Astrocyte of the cerebellum (primary cell): Measurements from ENCODE around the gene GALNT14.

ENCODE experiments used
- DNase-seq: peaks from one replicate; pipeline ENCODE4 v3.0.0-alpha.2; 2011; ENCODE audit warnings: low read depth
- H3K4me3 ChIP-seq: 2 replicates; pipeline ENCODE4 v1.5.1; 2011; ENCODE audit warnings: mild to moderate bottlenecking, low read depth, low read length, moderate library complexity
- in situ Hi-C: cut with HindIII; loops from 2 replicates; pipeline ENCODE4 v1.10.0; 2017; ENCODE audit warnings: low sequenced_read_pairs
- TF ChIP-seq, protein P1 (sequence below): IDR thresholded peaks from 2 replicates; pipeline ENCODE4 v1.5.1; 2012; ENCODE audit warnings: low read length, low read depth, moderate library complexity, mild to moderate bottlenecking; ENCODE audit errors: missing control alignments

GALNT14 gene

DNA sequence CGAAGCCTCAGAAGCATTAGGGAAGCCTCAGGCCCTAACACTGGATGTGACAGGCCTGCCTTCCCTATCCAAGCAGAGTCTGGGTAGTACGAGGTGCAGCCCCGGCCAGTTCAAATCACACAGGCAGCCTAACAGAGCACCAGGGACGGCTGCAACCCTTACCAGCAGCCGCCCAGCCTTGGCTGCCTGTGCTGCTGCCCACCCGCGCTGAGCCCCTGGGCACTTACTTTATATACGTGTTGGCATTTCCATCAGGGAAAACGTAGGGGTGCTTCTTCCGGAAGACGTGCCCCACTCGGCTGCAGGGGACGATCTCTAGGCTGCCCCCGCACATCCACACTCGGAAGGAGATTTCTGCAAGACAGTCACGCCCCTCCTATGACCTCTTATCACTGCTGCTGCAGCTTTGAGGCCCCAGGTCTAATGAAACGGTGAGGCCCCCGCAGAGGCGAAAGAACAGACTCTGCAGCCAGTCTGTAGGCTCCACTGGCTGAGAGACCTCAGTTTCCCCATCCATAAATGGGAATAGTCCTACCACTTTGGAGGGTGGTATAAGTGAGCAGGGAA is 206.3 kb downstream of the GALNT14 start:
- H3K4me3 ChIP-seq, result no peak overlapping the region
- TF ChIP-seq, protein P1, sequence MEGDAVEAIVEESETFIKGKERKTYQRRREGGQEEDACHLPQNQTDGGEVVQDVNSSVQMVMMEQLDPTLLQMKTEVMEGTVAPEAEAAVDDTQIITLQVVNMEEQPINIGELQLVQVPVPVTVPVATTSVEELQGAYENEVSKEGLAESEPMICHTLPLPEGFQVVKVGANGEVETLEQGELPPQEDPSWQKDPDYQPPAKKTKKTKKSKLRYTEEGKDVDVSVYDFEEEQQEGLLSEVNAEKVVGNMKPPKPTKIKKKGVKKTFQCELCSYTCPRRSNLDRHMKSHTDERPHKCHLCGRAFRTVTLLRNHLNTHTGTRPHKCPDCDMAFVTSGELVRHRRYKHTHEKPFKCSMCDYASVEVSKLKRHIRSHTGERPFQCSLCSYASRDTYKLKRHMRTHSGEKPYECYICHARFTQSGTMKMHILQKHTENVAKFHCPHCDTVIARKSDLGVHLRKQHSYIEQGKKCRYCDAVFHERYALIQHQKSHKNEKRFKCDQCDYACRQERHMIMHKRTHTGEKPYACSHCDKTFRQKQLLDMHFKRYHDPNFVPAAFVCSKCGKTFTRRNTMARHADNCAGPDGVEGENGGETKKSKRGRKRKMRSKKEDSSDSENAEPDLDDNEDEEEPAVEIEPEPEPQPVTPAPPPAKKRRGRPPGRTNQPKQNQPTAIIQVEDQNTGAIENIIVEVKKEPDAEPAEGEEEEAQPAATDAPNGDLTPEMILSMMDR, result no peak
- in situ Hi-C loops, result no loop called here
- no peak for DNase-seq

DNA sequence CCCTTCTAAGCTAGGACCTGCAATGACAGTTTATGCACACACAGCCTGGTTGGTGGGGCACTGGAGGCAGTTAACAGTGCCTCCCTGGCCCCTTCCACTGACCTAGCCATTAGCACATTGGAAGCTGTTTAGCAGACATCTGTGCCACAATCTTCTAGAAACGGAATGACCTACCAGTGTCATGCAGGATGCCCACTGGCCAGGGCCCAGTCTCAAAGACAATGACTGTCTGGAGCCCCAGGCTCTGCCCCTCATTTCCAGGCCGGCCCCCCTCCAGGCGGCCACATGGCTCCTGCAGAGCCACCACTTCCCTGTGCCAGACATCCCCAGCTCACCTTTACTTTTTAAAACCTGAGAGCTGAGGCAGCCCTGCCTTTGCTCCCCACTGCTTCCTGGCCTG is 207.5 kb downstream of the GALNT14 start:
- in situ Hi-C loops, result no loop called here
- DNase-seq, result no peak
- H3K4me3 ChIP-seq, result no peak overlapping the region
- TF ChIP-seq, protein P1, result no peak

DNA sequence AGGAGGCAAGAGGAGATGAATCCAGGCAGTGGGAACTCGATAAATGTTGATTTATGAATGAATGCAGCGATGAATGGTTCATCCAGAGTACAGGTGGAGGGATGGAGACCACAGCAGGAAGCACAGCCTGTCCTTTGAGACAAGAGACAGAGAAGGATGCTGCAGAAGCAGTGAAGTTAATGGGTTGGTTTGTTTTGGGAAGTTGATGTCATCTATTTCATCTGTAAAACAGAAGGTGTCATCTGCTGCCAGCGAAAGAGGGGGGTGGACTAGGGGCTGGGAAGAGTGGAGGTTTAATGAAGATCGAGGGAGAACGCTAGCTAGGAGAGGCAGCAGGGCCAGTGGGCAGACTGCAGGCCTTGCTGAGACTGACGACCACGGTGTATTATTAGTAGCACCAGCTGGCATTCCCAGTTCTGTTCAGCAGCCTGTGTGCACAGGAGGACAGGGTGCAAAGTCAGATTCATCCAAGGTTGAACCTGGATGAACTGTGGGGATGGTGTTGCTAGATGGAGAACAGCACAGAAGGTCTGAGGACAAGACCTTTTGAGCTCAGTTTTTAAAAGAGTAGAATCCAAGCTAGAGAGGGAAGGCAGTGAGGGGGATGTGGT is 210.7 kb downstream of the GALNT14 start:
- in situ Hi-C loops, result no loop called here
- TF ChIP-seq, protein P1, result no peak
- H3K4me3 ChIP-seq, result no peak overlapping the region
- no peak for DNase-seq

DNA sequence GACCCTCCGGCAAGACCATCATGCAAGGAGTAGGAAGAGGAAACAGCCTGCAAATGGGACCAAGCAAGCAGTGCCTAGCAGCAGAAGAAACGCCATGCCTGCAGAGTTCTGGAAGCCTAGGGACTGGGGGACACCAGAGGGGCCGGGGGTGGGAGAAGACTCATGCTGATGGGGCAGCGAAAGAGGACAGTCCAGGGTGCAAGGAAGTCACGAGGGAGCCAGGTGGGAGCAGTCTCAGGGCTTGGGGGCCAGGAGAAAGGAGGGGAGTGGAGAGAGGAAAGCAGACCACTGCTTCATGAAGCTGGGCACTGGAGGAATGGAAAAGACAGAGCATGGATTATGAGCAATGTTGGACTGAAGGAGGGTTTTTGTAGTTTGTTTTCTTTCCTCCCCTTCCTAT is 211.6 kb downstream of the GALNT14 start:
- no peak overlapping the region for H3K4me3 ChIP-seq
- in situ Hi-C loops, result no loop called here

DNA sequence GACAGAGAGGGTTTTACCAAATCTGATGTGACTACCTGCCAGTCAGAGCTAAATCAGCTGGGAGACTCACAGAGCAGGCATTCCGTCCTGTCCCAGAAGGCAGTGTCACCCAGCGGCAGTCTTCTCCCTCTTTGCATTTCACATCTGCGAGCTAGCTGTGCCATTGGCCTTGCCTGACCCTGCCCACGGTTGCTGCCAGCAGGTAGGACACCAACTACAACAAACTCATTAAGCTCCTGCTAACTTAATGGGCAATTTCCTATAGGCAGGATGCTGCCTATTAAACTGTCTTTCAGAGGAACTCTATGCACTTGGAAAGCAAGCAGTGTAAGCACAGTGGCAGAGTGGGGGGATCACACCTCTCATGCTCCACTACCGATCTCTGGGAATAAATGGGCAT is 214.6 kb downstream of the GALNT14 start:
- TF ChIP-seq, protein P1, result no peak
- H3K4me3 ChIP-seq, result no peak overlapping the region
- in situ Hi-C loops, result no loop called here
- no peak for DNase-seq

More for the DNA sequence above, 211.6 kb downstream of the GALNT14 start:
- TF ChIP-seq, protein P1, result no peak
- no peak for DNase-seq

DNA sequence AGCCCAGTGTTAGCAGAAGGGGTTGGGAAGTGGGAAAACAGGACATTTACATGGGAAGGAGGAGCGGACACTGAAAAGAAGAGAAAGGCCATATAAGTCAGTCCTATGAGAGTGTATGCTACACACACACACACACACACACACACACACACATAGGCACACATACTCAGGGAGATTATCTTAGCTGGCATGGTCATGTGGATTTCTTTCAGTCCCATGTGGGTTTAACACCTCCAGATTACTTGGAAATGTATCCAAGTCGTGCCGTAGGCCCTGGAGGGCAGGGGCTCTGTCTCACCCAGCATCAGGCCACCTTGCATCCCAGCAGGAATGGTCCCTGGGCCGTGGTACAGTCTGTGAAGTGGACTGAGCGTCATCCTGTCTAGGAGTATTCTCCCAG is 217.7 kb downstream of the GALNT14 start:
- in situ Hi-C loops, result no loop called here
- no peak overlapping the region for H3K4me3 ChIP-seq
- DNase-seq, result no peak
- TF ChIP-seq, protein P1, result no peak

DNA sequence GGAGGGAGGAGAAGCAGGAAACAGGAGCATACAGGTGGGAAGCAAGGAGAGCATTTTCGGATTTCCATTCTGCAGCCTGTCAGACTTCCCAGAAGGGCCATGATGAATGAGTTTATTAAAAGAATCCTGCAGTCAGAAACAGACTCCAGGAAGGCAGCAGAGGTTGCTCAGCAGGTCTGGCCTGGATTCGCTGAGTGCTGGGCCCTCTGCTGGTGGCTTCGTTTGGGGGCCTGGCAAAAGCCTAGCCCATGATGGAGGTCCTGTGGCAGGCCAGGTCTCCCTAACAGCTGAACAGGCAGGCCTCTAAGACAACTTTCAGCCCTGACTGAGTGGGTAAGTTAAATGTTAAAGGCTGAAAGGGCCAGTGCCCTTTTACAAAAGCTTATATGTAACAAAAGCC is 222.8 kb downstream of the GALNT14 start:
- no peak for DNase-seq
- TF ChIP-seq, protein P1, result no peak
- H3K4me3 ChIP-seq, result no peak overlapping the region
- in situ Hi-C loops, result no loop called here
